GM12864 (cell line): Measurements from ENCODE around the gene SGSM2.
A peak's percentile ranks its signal among the peaks of the same experiment; 100 is the strongest.

Source experiments
- DNase-seq: peaks from one replicate; pipeline ENCODE4 v3.0.0-alpha.2; 2011; ENCODE audit warnings: low read depth
- H3K4me3 ChIP-seq: 2 replicates; pipeline ENCODE4 v1.5.1; 2011; ENCODE audit warnings: mild to moderate bottlenecking, low read depth, low read length, control low read depth
- TF ChIP-seq, protein P1 (sequence below): IDR thresholded peaks from 2 replicates; pipeline ENCODE4 v1.5.1; 2011; ENCODE audit warnings: low read depth, mild to moderate bottlenecking, moderate library complexity, low read length, control low read depth, inconsistent platforms; ENCODE audit errors: missing control alignments

The SGSM2 gene

DNA sequence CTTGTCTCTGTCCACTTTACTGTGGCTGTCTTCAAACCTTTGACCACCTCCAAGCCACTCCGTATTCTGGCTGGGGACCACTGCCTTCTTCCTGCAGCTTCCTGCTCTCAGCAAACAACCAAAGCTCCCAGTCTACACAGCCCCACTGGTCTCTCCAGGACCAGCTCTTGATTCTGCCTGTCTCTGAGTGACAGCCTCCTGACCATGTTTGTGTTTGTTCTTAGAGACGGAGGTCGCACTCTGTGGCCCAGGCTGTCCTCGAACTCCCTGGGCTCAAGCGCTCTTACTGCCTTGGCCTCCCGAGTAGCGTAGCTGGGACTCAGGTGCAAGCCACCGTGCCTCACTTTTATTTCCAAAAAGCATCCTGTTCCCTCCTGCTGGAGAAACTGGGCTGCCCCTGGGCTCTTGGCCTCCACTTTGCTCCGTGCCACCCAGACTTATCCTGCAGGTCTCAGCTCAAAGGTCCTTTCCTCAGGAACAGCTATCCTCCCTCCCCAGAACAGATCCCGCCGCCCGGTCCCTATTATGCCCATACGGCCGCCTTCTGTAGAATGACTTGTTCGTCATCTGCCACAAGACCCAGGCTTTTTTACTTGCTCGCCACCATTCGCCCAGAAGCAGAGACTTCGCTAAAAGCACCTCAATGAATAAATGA lies 54.4 kb downstream of the SGSM2 start:
- H3K4me3 ChIP-seq: peak overlapping the region; percentile 71
- no peak for DNase-seq
- TF ChIP-seq, protein P1, sequence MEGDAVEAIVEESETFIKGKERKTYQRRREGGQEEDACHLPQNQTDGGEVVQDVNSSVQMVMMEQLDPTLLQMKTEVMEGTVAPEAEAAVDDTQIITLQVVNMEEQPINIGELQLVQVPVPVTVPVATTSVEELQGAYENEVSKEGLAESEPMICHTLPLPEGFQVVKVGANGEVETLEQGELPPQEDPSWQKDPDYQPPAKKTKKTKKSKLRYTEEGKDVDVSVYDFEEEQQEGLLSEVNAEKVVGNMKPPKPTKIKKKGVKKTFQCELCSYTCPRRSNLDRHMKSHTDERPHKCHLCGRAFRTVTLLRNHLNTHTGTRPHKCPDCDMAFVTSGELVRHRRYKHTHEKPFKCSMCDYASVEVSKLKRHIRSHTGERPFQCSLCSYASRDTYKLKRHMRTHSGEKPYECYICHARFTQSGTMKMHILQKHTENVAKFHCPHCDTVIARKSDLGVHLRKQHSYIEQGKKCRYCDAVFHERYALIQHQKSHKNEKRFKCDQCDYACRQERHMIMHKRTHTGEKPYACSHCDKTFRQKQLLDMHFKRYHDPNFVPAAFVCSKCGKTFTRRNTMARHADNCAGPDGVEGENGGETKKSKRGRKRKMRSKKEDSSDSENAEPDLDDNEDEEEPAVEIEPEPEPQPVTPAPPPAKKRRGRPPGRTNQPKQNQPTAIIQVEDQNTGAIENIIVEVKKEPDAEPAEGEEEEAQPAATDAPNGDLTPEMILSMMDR: no peak

DNA sequence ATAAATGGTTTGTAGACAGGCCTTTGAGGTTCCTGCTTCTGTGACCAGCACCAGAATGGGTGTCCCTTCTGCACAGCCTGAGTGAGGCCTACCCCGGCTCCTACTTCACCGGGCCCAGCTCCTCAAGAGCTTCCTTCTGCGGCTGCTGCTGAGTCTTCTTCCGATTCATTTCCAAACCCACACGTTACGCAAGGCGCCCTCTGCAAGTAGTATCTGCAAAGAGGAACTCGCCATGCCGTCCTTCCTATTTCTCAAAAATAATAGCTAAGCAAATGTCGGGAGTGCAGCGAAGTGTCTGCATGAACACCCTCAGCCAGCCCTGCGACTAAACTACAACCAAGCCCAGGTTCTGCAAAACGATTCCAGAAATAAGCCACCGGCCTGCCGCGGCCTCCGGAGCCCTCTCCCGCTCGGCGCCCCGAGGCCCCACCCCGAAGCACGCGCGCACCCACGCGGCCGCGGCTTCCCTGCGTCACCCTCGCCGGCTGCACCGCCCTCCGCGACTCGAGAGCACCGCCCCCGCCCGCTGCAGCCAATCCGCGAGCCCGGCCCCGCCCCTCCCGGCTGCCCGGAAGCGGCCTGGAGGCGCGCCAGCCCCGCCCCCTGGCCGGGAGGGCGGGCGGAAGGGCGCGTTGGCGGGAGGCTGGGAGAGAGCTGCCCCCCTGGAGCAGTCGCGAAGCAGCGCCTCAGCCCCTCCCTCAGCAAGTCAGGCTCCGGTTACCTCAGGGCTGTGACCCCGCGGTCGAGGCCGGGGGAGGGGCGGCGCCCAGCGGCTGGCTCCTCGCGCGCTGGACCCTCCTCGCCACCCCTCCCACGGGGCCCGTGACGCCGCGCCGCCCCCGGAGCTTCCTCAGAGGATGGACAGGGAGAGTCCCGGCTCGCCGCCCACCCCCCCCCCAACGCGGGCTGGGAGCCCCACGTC lies 55.2 kb downstream of the SGSM2 start:
- peak overlapping the region; percentile 83 for H3K4me3 ChIP-seq
- TF ChIP-seq, protein P1: no peak
- peak; percentile 65 for DNase-seq

DNA sequence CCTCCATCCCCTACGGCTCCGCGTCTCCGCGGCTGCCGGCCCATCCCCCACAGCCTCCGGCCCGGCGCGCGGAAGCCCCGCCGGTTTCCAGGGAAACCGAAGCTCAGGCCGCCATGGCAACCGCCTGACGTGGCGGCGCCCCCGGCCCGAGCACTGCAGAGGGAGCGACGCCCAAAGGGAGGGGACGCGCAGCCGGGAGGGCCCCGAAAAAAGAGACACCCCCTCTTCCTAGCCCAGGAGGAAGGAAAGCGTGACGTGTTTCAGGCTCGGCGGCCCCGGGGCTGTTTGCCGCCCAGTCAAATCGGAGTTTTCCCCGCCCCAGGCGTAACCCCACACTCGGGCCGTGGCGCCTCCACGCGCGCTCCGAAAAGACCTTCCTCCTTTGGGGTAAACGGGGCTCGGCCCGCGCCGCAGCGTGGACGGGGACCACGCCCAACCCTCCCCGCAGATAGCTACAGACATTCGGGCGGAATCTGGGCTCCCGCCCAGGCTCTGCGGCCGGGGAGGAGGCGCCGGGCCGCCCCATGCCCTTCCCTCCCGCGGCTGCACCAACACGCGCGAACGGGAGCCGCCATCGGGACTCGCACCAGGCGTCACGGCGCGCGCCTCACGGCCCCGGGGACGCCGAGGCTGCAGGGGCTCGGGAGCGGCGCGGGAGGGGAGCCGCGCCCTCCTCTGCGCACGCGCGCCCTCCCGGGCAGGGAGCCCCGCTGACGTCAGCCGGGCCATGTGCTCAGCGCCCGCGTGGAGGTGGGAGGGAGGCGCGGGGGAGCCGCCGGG lies 56.1 kb downstream of the SGSM2 start:
- peak; percentile 40 for DNase-seq
- peak overlapping the region; percentile 83 for H3K4me3 ChIP-seq
- TF ChIP-seq, protein P1: no peak

DNA sequence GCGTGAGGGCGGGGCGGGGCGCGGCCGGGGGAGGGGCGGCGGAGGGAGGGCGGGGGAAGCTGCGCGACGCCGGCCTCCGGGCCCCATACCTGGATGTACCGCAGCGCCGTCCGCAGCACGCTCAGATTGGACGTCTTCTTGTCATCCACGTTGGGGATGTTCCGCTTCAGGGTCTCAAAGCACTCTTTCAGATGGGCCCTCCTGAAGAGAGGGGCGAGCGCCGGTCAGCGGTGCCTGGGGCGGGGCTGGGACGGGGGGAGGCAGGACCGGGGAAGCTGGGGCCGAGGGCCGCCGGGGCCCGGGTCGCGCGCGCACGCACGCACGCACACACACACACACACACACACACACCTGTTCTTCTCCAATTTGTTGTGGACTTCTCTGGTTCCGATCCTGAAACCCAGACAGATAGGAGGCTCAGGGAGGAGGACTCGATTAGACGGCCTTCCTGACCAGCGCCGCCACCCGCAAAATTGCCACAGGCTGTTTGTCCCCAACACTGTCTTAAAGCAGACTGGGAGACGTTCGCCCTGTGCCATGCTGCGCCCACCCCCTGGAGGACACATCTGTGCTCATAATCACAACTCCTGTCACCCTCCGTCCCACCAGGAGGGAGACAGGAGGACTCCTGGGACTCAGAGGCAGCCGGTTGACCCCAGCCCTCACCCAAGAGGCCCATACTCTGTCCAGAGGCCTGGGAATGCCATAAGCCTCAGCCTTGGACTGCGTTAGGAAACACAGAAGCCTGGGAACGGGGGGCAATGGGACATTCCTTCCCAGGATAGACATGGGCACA lies 56.9 kb downstream of the SGSM2 start:
- TF ChIP-seq, protein P1: no peak
- peak overlapping the region; percentile 43 for H3K4me3 ChIP-seq
- DNase-seq: no peak

DNA sequence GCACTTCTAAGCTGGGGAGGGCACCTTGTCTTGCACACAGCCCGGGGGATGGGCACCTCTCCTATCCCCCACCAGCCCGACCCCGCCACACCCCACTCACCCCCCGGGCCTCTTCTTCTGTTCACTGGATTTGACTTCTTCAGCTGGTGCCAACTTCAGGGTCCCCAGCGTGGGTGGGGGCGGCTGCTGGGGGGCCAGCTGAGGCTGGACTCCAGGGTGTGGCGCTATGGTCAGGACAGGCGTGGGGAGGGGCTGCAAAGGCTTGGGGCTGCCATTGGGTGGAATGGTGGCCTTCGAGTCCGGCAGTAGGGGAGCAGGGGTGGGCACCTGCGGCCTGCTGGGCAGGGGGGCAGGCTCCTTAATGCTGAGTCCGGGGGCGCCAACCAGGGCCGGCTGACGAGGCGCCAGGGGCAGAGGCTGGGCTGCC lies 57.5 kb downstream of the SGSM2 start:
- H3K4me3 ChIP-seq: no peak overlapping the region
- TF ChIP-seq, protein P1: no peak

More for the DNA sequence above, 57.5 kb downstream of the SGSM2 start:
- no peak for DNase-seq
